ENCODE data around the gene SDK1.

GRCh38 chr7:4037877-4038276 lies 736.8 kb downstream of the SDK1 start:
- TF ChIP-seq CTCF (IDR thresholded peaks at IDR 0.05; ENCODE audit: low read depth, low read length, poor library complexity, severe bottlenecking): no peak
- no peak for TF ChIP-seq EZH2phosphoT487 (IDR thresholded peaks at IDR 0.05; ENCODE audit: borderline replicate concordance, low read length)

Measured in DOHH2 (cell line).